GM20431 (cell line): ENCODE measurements around the gene NPY1R.

Source experiments
- in situ Hi-C: fragments of 300-500 bp; cut with MseI, MboI; formaldehyde crosslinking; loops from one replicate; pipeline ENCODE4 v1.15.0; 2020; ENCODE audit warnings: low sequenced_read_pairs; ENCODE audit not compliant: unreplicated experiment

NPY1R gene

DNA sequence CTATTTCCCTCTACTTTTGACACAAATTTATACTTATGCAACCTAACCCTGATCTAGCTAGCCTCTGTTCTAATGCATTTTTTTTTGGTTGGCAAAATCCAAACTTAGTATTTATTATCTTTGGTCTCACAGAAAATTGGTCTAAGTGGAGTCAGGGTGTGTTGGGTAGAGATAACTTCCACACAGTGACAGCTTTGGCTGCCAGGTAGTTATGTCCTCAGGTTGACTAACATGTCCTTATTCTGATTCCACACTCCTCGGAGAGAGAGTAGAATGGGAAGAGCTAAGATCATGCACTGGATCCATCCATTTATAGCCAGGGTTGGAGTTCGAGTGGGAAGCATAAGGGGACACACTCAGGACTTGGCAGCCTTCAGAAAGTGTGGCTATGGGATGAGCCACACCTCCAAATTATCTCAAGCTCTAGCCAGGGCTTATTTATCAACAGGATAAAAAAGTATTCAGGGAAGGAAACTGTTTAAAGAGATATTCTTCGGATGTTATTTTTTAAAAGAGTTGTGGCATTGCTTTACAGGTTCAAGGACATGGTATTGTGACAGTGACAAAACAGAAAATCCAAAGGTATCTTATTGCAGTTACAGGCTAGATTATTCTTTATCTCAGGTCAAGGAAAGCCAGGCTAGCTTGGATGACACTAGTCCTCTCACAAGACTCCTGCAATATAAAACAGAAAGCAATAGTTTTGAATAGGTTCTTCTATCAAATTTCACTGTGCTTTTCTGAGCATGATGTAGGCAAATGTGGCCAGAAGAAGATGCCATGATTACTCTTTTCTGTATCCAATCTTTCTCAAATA, 51.5 kb downstream of the NPY1R start:
- in situ Hi-C loops, result no loop called here

DNA sequence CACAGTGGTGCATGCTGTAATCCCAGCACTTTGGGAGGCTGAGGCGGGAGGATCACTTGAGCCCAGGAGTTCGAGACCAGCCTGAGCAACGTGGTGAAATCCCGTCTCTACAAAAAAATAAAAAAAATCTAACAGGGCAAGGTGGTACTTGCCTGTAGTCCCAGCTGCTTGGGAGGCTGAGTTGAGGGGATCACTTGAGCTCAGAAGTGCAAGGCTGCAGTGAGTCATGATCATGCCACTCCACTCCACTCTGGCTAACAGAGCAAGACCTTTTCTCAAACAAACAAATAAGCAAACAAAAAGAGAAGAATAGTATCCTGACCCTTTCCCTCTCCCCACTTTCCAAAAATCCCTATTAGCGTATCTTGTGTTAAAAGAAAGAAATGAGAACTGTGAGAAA, 52.7 kb downstream of the NPY1R start:
- in situ Hi-C loops, result no loop called here

DNA sequence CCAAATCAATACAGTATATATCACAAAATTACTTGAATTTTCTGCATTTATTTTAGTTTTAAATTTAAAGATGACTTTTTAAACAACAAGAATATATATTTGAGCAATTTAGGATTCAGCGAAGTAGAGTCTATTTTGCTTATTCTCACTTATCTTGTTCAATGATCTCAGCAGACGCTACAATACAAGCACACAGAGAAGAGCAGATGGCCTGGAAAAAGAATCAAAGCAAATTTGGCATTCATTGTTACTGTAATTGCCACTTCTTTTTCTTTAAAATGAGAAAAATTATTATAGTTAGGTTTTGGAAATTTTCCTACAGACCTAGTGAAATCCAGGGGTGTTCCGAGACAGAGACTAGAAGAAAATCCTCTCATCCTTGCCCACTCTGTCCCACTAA, 57.5 kb downstream of the NPY1R start:
- in situ Hi-C loops, result no loop called here
